Measurements from ENCODE around the gene FXYD2.
"Not testable (repeated sequence)": the region's sequence is repeated elsewhere in the genome, so short reads cannot be mapped to it uniquely, and the experiment has no call there.

Gene FXYD2

GRCh38 chr11:117824571-117825537, at the start of gene FXYD2:
Gene FXYD2, minus strand, starts transcription at chr11:117824744. Its CDS starts 66 bp downstream, at chr11:117824678.
- DNase-seq = no peak

GRCh38 chr11:117873828-117874125, 49.2 kb upstream of the FXYD2 start:
- no peak for DNase-seq

- no peak for DNase-seq
Measured at GRCh38 chr11:117872975-117873827, 48.7 kb upstream of the FXYD2 start.

GRCh38 chr11:117872420-117872961, 47.9 kb upstream of the FXYD2 start:
- DNase-seq = no peak

GRCh38 chr11:117871784-117872183, 47.2 kb upstream of the FXYD2 start:
- no peak for DNase-seq

GRCh38 chr11:117871160-117871559, 46.6 kb upstream of the FXYD2 start:
- DNase-seq = no peak

GRCh38 chr11:117870103-117870952, 45.8 kb upstream of the FXYD2 start:
- DNase-seq = no peak

GRCh38 chr11:117869604-117870003, 45.1 kb upstream of the FXYD2 start:
- DNase-seq = no peak

GRCh38 chr11:117868815-117869561, 44.4 kb upstream of the FXYD2 start:
- DNase-seq = no peak

GRCh38 chr11:117868088-117868487, 43.5 kb upstream of the FXYD2 start:
- no peak for DNase-seq

GRCh38 chr11:117866526-117866925, 42.0 kb upstream of the FXYD2 start:
- DNase-seq = no peak

GRCh38 chr11:117865546-117865945, 41.0 kb upstream of the FXYD2 start:
- DNase-seq = not testable (repeated sequence)

- DNase-seq = no peak
Measured at GRCh38 chr11:117863383-117863782, 38.8 kb upstream of the FXYD2 start.

GRCh38 chr11:117862753-117863152, 38.2 kb upstream of the FXYD2 start:
- DNase-seq = no peak

- no peak for DNase-seq
Measured at GRCh38 chr11:117862019-117862725, 37.6 kb upstream of the FXYD2 start.

GRCh38 chr11:117861151-117862018, 36.8 kb upstream of the FXYD2 start:
- no peak for DNase-seq

- DNase-seq = no peak
Measured at GRCh38 chr11:117860139-117860538, 35.6 kb upstream of the FXYD2 start.

- no peak for DNase-seq
Measured at GRCh38 chr11:117859488-117860112, 35.1 kb upstream of the FXYD2 start.

- no peak for DNase-seq
Measured at GRCh38 chr11:117859061-117859460, 34.5 kb upstream of the FXYD2 start.

Measured in NCI-H1694 (cell line).